HEK293T (cell line): ENCODE data around the gene INHBC.

Source experiments
- CTCF ChIA-PET: fragments of 350-600 bp; formaldehyde crosslinking; extraction: SDS; loops from one replicate; lab custom pipeline; 2021; ENCODE audit warnings: antibody characterized with exemption, inconsistent platforms; lab: Yijun Ruan, JAX
- POLR2A ChIA-PET: fragments of 350-600 bp; formaldehyde crosslinking; extraction: SDS; loops from one replicate; lab custom pipeline; 2020; ENCODE audit warnings: antibody characterized with exemption, inconsistent platforms; lab: Yijun Ruan, JAX
- DNase-seq: peaks from one replicate; pipeline ENCODE4 v3.0.0; 2012; ENCODE audit warnings: mixed read lengths; ENCODE audit errors: extremely low spot score
- ARNT ChIP-seq: fragments of 450-650 bp; IDR thresholded peaks from 2 replicates; pipeline ENCODE4 v1.6.1; 2017; ENCODE audit warnings: mild to moderate bottlenecking
- BHLHE40 ChIP-seq: fragments of 450-650 bp; IDR thresholded peaks from 2 replicates; pipeline ENCODE4 v1.6.1; 2016; ENCODE audit warnings: mild to moderate bottlenecking, moderate library complexity, borderline replicate concordance
- CTBP1 ChIP-seq: fragments of 450-650 bp; IDR thresholded peaks from 2 replicates; pipeline ENCODE4 v1.6.1; 2016; ENCODE audit warnings: borderline replicate concordance
- ELF4 ChIP-seq: fragments of 450-650 bp; IDR thresholded peaks from 2 replicates; pipeline ENCODE4 v1.6.1; 2017; ENCODE audit warnings: antibody characterized with exemption
- FOXA1 ChIP-seq: fragments of 450-650 bp; IDR thresholded peaks from 2 replicates; pipeline ENCODE4 v1.6.1; 2016; ENCODE audit warnings: mild to moderate bottlenecking
- FOXK2 ChIP-seq: fragments of 450-650 bp; IDR thresholded peaks from 2 replicates; pipeline ENCODE4 v1.6.1; 2016; ENCODE audit warnings: mild to moderate bottlenecking
- FOXM1 ChIP-seq: fragments of 450-650 bp; IDR thresholded peaks from 2 replicates; pipeline ENCODE4 v1.6.1; 2017; ENCODE audit warnings: mild to moderate bottlenecking, borderline replicate concordance
- HDGF ChIP-seq: fragments of 450-650 bp; IDR thresholded peaks from 2 replicates; pipeline ENCODE4 v1.6.1; 2017; ENCODE audit warnings: antibody characterized with exemption, borderline replicate concordance
- L3MBTL2 ChIP-seq: fragments of 450-650 bp; conservative IDR thresholded peaks from 2 replicates; pipeline ENCODE4 v1.6.1; 2016; ENCODE audit warnings: mild to moderate bottlenecking
- LEF1 ChIP-seq: fragments of 450-650 bp; IDR thresholded peaks from 2 replicates; pipeline ENCODE4 v1.6.1; 2017; ENCODE audit warnings: mild to moderate bottlenecking, borderline replicate concordance
- NFRKB ChIP-seq: fragments of 450-650 bp; IDR thresholded peaks from 2 replicates; pipeline ENCODE4 v1.6.1; 2016; ENCODE audit warnings: mild to moderate bottlenecking, moderate library complexity
- PKNOX1 ChIP-seq: fragments of 450-650 bp; IDR thresholded peaks from 2 replicates; pipeline ENCODE4 v1.6.1; 2016
- SP1 ChIP-seq: fragments of 450-650 bp; IDR thresholded peaks from 2 replicates; pipeline ENCODE4 v1.6.1; 2017
- SUZ12 ChIP-seq: fragments of 450-650 bp; IDR thresholded peaks from 2 replicates; pipeline ENCODE4 v1.6.1; 2016; ENCODE audit warnings: mild to moderate bottlenecking
- TARDBP ChIP-seq: fragments of 450-650 bp; IDR thresholded peaks from 2 replicates; pipeline ENCODE4 v1.6.1; 2016
- ZNF384 ChIP-seq: fragments of 450-650 bp; IDR thresholded peaks from 2 replicates; pipeline ENCODE4 v1.6.1; 2016

The INHBC gene

DNA sequence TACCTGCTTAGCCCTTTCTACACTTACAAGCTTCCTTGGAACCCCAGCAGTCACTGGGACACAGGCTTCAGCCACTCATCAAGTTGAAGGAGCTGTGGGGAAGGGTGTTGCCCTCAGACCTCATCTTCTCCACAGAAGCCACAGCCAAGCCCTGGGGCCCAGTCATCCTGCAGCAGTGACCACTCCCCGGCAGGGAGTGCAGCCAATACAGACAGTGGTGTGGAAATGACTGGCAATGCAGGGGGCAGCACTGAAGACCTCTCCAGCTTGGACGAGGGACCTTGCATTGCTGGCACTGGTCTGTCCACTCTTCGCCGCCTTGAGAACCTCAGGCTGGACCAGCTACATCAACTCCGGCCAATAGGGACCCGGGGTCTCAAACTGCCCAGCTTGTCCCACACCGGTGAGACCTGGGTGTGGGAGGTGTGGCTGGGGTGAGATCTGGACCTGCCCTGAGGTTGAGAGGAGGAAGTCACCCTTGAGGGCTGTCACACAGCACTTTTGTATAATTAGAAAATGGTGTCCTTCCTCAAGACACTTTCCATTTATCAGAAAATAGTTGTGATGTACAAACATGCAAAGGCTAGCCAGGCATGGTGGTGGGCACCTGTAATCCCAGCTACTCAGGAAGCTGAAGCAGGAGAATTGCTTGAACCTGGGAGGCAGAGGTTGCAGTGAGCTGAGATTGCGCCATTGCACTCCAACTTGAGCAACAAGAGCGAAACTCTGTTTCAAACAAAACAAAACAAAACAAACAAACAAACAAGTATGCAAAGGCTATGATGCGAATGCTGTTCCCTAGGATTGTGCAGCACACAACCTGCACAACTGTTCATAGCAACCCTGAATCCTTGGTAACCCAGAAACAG, 34.9 kb downstream of the INHBC start:
- ChIA-PET CTCF (interaction anchor here (1.6 to 1.7 kb wide), 2 partner anchors 11 to 14 kb away, joined by 3 to 10 read pairs; partner anchors contain the start of genes GLI1 and INHBE), POLR2A (interaction anchor here (0.9 to 1.5 kb wide), 4 partner anchors 11 to 141 kb away, joined by 3 to 4 read pairs (median 4); partner anchors contain the start of genes ARHGEF25 and INHBE)
- no peak for DNase-seq
- no peak for TF ChIP-seq ELF4
- TF ChIP-seq SUZ12, result no peak
- no peak for TF ChIP-seq SP1
- TF ChIP-seq FOXA1, result no peak
- TF ChIP-seq BHLHE40, result no peak
- TF ChIP-seq FOXM1, result no peak
- no peak for TF ChIP-seq FOXK2
- no peak for TF ChIP-seq HDGF
- no peak for TF ChIP-seq ZNF384
- no peak for TF ChIP-seq L3MBTL2
- TF ChIP-seq ARNT, result no peak
- no peak for TF ChIP-seq TARDBP
- no peak for TF ChIP-seq CTBP1
- TF ChIP-seq LEF1, result no peak
- TF ChIP-seq NFRKB, result no peak
- no peak for TF ChIP-seq PKNOX1

GRCh38 chr12:57470286-57470969, 35.8 kb downstream of the INHBC start:
- TF ChIP-seq SP1 (no peak), TARDBP (no peak), ARNT (no peak), FOXA1 (no peak)
- ChIA-PET CTCF (interaction anchor here (1.9 kb wide), 1 partner anchor 12 kb away, joined by 8 read pairs; no protein-coding TSS in a partner anchor), POLR2A (interaction anchor here (1.0 to 1.5 kb wide), 3 partner anchors 12 to 16 kb away, joined by 3 to 4 read pairs (median 4); partner anchors contain the start of gene INHBE)
- DNase-seq, result no peak

- DNase-seq, result no peak
- ChIA-PET CTCF (interaction anchor here (0.6 to 1.9 kb wide), 2 partner anchors 13 to 226 kb away, joined by 4 to 8 read pairs; no protein-coding TSS in a partner anchor), POLR2A (interaction anchor here (1.0 kb wide), 1 partner anchor 12 kb away, joined by 3 read pairs; no protein-coding TSS in a partner anchor)
- no peak for TF ChIP-seq BHLHE40
- TF ChIP-seq HDGF, result no peak
- TF ChIP-seq SUZ12, result no peak
- no peak for TF ChIP-seq FOXM1
- TF ChIP-seq ZNF384, result no peak
- no peak for TF ChIP-seq NFRKB
- TF ChIP-seq ARNT, result no peak
- no peak for TF ChIP-seq SP1
- TF ChIP-seq L3MBTL2, result no peak
- no peak for TF ChIP-seq PKNOX1
- TF ChIP-seq TARDBP, result no peak
- no peak for TF ChIP-seq ELF4
- no peak for TF ChIP-seq LEF1
- no peak for TF ChIP-seq FOXA1
- no peak for TF ChIP-seq FOXK2
- TF ChIP-seq CTBP1, result no peak
Measured at GRCh38 chr12:57470970-57471656, 36.5 kb downstream of the INHBC start.

- no peak for DNase-seq
- ChIA-PET CTCF (interaction anchor here (0.6 to 1.9 kb wide), 2 partner anchors 13 to 227 kb away, joined by 4 to 8 read pairs; no protein-coding TSS in a partner anchor), POLR2A (interaction anchor here (1.0 kb wide), 1 partner anchor 13 kb away, joined by 3 read pairs; no protein-coding TSS in a partner anchor)
- TF ChIP-seq L3MBTL2 (no peak), FOXM1 (no peak), BHLHE40 (no peak), FOXA1 (no peak), SP1 (no peak)
Measured at GRCh38 chr12:57471661-57472060, 37.1 kb downstream of the INHBC start.

- ChIA-PET CTCF (interaction anchor here (0.5 kb wide), 1 partner anchor 17 kb away, joined by 3 read pairs; no protein-coding TSS in a partner anchor), POLR2A (no interaction called here)
- no peak for TF ChIP-seq SP1
- TF ChIP-seq ZNF384, result no peak
- no peak for TF ChIP-seq CTBP1
- TF ChIP-seq LEF1, result no peak
- TF ChIP-seq FOXM1, result no peak
- TF ChIP-seq BHLHE40, result no peak
- no peak for TF ChIP-seq HDGF
- no peak for TF ChIP-seq ELF4
- TF ChIP-seq SUZ12, result no peak
- TF ChIP-seq NFRKB, result no peak
- no peak for TF ChIP-seq ARNT
- no peak for TF ChIP-seq TARDBP
- TF ChIP-seq FOXA1, result no peak
- TF ChIP-seq FOXK2, result no peak
- TF ChIP-seq L3MBTL2, result no peak
- no peak for DNase-seq
Measured at GRCh38 chr12:57472391-57472790, 37.8 kb downstream of the INHBC start.
